ENCODE measurements around the gene CEACAM18. TPM values are rescaled to one million over a fixed set of nuclear protein-coding genes. Genes with fewer than 3 reads are reported as not detected.
"Not testable (repeated sequence)": the region's sequence is repeated elsewhere in the genome, so short reads cannot be mapped to it uniquely, and the experiment has no call there.

The CEACAM18 gene
- polyA plus RNA-seq, 5 donors, result not detected

DNA sequence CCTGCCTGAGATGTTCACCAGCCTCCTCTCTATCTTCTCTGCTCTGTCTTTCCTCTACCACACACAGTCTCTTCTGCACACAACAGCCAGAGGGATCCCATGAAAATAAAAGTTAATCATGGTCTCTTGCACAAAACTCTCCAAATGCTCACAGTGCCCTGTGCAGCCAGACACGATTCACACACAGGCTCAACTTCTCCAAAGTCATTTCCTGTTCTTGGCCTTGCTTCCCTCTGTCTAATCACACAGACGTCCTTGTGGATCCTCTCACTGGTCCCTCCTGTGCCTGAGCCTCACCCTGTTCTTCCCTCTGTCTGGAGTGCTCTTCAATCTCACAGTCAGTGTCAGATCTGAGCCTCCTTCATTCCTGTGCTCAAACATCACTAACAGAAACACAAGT lies 15.4 kb downstream of the CEACAM18 start:
- no peak for DNase-seq

DNA sequence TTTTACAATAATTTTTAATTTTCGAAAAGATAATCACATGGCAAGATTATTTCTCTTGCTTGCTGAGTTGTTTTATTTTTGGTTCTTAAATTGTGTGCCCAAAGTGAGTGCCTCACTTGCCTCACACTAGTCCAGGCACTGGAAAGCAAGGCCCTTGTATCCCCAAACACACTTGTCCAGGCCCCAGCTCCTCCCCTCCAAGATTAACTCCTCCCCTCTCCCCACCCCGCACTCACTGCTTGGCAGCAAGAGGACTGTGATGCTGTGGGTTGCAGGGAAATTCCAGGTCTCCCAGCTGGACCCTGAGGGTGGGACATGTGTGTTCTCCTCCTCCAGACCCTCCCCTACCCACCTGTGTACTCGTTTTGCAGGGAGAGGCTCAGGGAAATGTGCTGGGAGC lies 19.3 kb downstream of the CEACAM18 start:
- no peak for DNase-seq

DNA sequence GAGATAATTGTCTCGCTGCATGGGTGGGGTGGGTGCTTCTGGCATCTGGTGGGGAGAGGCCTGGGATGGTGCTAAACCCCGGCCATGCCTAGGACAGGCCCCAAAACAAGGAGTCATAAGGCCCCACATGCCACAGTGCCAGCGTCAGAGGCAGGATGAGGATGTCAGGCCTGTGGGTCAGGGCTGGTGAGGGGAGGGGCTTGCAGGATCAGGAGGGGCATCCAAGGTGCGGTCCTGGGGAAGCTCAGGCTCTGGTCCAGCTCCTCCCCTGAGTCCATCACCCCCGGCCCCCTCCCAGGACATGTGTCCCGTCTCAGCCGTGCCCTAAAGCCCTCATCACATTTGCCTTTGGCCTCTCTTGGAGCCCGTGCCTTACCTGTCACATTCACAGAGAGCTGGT lies 22.6 kb downstream of the CEACAM18 start:
- not testable (repeated sequence) for DNase-seq

DNA sequence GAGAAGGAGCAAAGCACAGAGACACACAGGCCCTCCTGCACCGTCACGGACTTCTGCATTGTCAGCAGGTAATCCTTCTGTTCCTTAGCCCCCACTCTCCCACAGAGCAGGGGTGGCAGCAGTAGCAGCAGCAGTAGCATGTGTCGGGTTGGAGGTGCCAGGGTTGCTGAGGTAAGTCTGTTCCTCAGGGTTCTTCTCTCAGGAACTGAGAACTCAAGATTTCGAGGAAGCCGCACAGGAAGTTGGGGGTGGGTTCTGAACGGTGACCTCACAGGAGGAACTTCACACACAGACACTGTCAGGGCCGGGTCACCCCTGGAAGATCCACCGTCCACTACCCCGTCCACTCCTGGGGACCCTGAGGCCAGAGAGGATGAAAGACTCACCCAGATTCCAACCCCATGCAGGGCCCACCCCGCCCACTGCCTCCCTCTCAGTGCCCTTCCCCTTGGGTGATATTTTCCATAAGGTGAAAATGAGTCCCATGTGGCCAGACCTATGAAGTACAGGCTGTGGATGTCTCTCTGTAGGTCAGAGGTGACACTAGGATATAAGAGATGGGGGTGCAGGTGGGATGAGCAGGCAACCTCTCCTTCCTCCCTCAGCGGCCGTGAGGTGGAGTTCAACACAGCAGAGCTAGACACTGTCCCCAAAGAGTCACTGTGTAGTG lies 23.4 kb downstream of the CEACAM18 start, which contains the start of gene SIGLEC12:
TSS of gene SIGLEC12 (minus strand) at position 207 of the 670 bp plus-strand sequence. CDS start at position 140, 67 bp downstream.
- no peak for DNase-seq

DNA sequence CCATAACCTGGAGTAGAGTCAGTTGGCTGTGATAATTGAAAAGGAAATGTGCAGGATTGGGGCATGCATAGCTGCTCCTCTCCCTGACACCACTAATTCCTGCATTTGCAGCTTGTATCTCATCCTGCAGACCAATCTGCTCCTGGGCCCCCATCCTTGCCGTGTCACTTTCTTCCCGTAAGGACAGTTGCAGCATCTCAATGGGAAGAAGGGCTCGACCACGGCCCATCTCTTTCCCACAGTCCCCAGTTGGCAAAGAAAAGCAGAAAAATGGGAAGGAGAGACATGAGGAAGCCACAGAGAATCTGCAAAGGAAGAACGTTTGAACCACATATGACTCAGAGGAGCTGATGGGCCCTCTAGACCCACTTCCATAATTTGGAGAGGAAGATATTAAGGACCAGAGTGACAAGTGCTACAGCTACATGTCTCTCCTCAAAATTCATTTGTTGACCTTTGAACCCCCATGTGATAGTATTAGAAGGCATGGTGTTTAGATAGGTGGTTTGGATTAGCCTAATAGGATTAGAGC lies 25.0 kb downstream of the CEACAM18 start:
- no peak for DNase-seq

DNA sequence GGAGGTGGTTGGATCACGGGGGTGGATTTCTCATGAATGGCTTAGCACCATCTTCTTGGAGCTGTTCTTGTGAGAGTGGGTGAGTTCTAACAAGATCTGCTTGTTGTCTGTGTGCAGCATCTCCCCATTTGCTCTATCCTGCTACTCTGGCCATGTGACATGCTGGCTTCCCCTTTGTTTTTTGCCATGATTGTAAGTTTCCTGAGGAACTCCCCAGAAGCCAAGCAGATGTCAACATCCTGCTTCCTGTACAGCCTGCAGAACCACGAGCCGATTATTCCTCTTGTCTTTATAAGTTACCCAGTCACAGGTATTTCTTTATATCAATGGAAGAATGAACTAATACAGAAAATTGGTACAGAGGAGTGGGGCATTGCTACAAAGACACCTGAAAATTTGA lies 25.6 kb downstream of the CEACAM18 start:
- DNase-seq, result no peak

DNA sequence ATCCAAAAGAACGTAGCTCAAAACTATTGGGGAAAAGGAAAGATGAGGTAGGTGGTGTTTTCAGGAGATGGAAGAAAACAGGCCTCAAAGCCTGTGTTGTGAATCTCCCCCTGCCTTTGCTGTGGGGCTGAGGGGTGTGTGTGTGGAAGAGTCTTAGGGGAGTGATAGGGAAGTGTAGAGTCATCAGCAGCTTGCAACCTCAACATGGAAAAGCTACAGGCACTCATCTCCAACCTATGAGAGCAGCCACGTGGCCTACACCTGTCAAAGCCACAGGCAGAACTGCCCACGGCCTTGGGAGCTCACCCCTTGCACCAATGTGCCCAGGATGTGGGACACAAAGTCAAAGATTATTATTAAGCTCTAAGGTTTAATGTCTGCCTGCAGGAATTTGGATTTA lies 27.6 kb downstream of the CEACAM18 start:
- no peak for DNase-seq

DNA sequence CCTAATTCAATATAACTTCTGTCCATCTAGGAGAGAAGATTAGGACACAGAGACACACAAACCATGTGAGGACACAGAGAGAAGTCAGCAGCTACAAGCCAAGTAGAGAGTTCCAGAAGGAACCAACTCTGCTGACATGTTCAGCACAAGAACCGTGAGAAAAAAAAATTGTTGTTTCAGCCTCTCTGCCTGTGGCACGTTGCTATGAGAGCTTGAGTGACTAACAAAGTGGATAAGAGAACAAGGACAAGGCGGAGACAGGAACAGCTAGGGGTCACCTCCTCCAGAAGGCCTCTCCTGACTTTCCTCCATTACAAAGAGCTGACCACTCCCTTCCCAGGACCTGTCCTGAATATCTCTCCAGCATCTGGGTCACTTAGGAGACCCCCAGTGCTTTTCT lies 28.9 kb downstream of the CEACAM18 start:
- DNase-seq, result no peak

DNA sequence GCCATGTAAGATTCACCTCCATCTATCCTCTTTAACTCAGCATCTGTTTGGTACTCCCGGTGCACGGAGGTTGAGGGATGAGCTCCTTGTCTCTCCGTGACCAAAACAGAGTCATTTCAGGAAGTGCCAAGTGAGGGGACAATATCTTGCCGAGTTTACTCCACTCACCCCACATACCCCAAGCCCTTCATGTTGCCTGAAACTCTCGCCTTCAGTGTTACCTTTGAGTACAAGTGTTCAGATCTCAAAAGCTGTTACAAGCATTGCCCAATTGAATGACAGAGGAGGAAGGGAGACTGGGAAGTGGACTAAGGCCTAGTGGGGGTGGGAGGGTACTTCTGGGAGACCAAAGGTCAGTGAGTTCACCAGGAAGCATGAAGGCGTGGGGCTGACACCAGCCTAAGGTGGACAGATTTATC lies 29.3 kb downstream of the CEACAM18 start:
- no peak for DNase-seq

DNA sequence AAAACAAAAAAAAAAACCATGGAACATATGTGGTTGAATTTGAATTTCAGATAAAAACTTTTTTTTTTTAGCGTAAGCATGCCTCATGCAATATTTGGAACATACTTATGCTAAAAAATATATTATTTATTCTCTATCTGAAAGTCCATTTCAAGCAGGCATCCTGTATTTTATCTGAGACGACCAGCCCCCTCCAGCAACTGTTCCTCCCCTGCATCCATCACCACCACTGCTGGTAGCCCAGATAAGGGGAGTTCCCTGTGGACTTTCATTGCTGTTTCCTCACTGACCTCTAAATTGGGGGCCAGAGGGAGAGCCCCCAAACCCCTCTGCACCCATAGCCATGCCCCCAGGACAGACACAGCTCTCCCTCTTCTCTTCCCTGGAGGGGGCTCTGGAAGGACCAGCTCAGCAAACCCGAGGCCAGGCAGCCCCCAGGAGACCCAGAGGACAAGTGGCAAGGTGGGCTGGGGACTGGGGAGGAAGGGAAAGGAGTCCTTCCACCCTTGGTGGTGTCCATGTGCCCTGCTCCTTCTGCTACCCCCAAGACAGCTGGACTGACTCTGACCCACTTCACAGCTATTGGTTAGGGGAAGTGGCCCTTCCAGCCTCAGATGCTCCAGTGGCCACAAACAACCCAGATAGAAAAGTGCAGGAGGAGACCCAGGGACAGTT lies 29.9 kb downstream of the CEACAM18 start:
- DNase-seq, result no peak

DNA sequence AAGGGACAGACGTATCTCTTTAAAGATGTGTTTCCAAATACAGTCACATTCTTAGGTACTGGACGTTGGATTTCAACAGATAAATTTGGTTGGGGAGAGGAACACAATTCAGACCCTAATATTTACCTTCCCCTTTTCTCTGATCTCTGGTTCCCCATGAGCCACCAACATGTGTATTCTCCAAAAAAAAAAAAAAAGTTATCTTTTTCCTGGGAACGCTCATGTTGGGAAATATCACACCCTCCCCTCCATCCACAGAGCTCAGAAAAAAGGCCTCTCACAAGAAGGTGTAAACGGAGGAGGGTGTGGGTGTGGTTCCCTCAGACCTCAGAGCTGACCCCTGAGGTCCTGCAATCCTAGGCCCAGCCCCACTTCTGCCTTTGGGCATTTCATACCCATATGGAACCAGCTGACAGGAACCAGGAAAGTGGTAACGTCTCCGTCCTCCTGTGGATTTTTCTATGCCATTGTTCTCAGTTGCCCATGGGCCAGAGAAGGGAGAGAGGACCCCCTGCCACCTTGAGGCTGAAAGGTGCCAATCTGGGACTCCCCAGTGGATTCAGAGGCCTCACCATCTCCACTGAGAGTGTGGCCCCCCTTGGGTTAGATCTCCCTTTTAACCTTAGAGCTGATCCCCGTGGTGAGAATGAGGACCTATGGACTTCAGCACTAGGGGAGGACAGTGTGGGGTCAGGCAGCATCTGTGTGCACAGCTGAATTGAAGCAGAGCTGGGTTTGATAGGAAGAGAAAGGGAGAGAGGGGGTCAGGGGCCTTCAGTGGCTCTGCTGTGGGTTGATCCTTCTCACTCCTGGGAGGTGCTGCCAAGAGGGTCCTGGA lies 31.7 kb downstream of the CEACAM18 start:
- no peak for DNase-seq

DNA sequence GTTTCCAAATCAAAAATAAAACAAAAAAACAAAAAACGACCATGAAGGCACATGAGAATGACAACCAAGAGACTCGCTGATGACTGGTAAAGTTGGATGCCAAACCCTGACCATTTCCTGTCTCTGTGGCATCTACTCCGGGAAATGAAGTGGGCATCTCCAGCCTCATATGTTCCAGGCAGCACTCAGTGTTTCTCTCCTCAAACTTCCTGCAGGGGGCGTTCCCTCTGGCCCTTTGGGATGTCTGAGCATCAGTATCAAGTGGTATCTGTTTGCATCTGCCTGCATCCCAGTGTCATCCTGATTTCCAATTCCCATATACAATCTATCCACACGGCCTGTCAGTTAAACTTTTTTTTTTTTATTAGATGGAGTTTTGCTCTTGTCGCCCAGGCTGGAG lies 33.0 kb downstream of the CEACAM18 start:
- no peak for DNase-seq

DNA sequence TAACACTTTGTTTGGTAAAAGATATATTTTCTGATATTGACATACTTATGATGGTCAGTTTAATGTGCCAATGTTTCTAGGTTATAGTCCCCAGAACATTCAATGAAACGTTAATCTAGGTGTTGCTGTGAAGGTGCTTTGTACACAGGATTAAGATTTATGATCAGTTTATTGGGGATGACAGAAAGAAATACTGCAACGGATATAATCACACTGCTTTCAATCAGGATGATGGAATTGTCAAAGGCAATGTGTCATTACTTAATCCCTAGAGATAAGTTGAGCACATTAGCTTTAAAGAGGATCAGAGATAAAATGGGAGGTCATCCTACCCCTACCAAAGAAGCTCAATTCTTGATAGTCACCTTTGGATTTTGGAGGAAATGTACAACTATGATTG lies 35.6 kb downstream of the CEACAM18 start:
- no peak for DNase-seq

DNA sequence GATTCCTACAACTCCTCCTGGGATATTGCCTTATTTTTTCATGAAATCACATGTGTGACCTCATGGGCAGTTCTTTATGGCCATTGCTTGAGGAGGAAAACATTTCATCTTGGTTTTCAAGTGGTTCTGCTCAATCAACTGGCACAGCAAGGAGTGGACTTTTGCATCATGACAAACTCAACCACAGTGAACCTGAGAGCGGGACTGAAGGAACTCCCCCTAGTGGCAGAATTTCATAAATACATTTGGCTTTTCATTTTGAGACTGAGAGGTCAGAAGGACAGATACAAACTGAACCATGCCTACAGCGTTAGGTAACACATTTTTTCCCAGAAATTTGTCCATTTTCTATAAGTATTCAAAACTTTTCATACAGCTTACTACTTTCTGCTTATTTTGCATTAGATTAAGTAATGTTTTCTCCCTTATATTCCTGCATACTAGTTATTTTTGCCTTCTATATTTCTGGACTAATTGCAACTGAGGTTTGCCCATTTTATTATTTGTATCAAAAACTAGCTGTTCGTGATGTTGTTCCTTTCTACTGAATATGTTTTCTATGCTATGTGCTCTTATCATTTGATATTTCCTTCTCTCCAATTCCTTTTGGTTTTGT lies 36.6 kb downstream of the CEACAM18 start:
- peak; percentile 6 to 16 for DNase-seq

DNA sequence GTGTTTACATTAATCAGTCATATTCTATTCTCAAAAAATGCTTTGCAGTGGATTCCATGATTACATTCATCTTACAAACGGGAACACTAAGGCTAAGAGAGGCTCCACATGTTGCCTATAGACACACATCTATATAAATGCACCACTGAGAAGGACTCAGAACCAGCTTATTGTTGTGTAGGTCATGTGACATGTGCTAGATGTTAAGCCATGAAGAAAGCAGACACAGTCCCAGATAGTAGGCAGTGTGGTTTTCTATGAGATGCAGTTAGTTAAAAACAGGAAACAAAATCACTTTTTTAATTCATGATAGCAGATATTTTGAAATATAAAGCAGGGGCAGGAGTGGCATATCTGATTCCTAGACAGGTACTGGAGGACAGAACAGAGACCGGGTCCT lies 42.4 kb downstream of the CEACAM18 start:
- no peak for DNase-seq

DNA sequence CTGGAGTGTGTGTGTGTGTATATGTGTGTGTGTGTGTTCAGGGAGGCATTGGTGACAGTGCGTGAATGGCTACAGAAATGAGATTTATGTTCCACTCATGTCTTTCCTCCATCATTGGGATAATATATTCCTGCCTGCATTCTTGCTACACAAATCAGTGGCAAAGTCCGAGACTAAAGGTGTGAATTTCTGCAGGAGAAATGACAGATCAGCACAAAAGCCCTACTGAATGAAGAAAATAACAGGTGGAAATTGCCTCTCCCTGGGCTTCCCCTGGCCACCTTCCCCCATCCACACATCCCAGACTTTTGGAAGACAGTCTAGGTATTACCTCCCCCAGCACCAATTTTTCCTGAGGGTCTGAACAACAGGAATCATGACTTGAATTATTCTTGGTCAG lies 43.0 kb downstream of the CEACAM18 start:
- DNase-seq, result no peak

DNA sequence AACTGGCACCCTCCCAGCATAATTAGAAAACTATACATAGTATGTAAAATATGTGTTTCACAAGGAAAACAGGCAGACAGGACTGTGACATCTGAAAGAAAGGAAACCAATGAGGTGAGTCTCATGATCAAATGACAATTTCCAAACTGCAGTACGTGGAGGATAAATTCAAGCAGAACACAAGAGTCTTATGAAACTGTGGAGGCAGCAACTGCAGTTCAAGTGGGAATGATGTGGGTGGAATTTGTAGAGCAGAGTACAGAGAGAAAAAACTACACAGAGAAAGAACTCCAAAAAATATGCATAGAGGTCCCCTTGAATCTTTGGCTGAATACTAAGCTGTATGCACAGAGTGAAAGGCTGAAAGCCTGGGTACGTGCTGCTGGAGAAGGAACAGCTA lies 43.4 kb downstream of the CEACAM18 start:
- no peak for DNase-seq

DNA sequence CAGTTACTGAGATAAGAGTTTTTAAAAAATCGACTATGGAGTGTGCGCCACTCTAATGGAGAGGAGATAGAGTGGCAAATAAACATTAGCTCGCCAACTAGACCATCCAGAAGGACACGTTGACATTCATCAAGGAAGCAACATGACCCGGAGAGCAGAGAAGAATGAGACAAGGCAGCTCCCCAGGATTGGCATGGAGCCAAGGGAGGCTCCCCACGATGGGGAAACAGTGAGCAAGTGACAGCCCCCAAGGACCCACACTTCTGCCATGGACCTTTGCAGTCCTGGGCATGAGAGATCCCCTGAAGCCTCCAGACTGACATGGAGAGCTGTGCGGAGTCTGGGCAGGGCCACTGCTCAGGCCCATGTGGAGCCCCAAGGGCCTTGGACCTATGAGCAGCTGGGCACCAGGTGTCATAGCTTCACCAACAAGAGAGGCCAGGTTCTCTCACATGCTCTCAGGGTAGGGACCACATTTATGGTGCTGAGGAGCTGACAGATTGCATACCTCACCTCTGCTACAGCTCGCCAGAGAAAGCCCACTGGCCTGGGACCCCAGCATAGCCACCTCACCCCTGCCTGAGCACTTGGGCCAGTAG lies 46.4 kb downstream of the CEACAM18 start:
- DNase-seq, result no peak

DNA sequence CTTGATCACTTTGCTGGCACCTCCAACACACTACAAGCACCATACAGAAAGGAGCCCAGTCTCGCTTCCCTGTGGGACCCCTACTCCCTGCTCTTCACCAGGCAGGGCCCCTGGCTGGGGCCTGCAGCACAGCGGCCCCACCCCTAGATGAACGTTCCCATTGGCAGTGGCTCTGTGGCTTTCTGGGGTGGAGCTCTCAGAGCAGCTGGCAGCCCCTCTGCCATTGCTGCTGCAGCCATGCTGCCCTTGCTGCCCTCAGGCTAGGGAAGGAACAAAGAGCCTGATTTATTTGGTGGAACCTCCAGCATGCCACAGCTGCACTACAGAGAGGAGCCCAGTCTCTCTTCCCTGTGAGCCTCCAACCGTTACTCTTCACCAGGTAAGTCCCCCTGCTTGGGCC lies 47.3 kb downstream of the CEACAM18 start:
- no peak for DNase-seq

DNA sequence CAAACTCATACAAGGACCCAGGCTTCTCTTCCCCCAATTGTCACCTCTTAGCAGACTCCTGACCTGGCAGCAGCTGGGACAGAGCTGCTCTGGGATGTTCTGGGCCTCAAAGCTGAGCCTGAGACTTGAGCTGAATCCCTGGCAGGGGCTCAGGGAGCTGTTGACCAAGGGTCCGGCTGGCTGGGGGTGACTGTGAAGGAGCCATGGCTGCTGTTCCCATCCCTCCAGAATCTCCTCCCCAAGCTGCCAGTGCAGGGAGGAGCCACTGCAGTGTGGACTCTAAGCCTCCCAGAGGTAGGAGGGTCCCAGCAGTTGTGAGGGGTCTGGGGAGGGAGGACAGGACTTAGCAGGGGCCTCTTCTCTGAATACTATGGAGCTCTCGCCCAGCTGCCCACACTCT lies 51.0 kb downstream of the CEACAM18 start:
- no peak for DNase-seq

DNA sequence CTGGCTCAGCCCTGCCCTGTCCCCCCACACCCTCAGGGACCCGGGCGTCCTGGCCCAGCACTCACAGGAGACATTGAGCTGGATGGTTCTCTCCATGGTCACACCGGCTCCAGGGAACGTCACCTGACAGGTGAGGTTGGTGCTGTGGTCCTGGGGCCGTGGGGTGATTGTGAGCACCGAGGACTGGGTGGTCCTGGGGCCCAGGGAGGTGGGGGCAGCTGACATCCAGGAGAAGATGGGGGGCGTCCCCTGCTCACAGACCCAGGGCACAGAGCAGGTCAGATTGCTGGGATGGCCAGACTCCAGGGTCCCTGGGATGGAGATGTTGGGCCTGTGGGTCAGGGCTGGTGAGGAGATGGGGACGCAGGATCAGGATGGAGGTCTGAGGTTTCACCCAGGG lies 52.3 kb downstream of the CEACAM18 start:
- DNase-seq, result no peak
